GDM1 (cell line): Measurements from ENCODE around the gene NOP9.
"Not testable (repeated sequence)": the region's sequence is repeated elsewhere in the genome, so short reads cannot be mapped to it uniquely, and the experiment has no call there.

ENCODE experiments used
- DNase-seq: peaks from one replicate; lab custom pipeline; 2025; lab: John Stamatoyannopoulos, UW

The NOP9 gene

DNA sequence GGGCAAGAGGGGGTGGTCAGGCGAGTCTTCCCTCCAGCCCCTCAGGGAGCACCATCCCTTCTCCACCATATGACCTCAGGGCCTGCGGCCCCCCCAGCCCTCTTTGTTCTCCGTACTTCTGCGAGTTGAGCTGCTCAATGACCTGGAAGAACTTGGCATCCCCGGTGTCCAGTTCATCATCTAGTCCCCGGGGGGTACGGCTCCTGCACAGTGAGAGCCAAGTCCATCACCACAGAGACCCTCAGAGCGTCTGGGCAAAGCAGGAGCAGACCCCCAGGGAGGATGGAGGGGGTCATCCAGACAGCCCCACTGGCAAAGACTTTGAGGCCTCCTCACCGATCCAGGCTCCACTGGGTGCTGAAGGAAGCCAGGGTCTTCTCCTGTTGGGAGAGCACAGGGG is 26.3 kb downstream of the NOP9 start:
- DNase-seq = no peak

DNA sequence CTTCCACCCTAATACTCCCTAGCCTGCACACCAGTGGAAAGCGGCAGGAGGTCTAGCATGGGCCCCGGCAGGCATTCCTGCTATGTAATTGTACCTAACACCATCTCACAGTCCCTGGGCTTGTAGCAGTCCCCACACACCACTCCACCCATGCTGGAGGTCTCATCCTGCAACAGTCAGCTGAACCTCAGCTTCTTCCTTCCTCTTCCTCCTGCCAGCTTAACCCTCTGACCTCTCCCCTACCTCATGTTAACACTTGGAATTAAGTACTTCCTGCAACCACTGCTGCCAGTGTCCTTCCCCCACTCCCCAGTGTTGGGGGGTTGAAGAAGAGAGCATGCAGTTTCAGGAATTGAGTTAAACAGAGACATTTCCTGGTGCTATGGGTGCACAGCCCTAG is 27.7 kb downstream of the NOP9 start:
- peak; percentile 56 for DNase-seq

DNA sequence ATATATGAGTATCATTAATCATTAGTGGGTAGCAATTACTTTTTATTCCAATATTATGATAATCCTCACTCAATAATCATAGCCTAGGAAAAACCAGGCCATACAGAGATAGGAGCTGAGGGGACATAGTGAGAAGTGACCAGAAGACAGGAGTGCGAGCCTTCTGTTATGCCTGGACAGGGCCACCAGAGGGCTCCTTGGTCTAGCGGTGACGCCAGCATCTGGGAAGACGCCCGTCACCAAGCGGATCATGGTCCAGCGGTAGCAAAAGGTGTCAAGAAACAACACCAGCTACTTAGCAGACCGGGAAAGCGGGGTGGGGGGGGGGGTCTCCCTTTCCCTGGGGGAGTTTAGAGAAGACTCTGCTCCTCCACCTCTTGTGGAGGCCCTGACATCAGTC is 28.3 kb downstream of the NOP9 start:
- DNase-seq = not testable (repeated sequence)

DNA sequence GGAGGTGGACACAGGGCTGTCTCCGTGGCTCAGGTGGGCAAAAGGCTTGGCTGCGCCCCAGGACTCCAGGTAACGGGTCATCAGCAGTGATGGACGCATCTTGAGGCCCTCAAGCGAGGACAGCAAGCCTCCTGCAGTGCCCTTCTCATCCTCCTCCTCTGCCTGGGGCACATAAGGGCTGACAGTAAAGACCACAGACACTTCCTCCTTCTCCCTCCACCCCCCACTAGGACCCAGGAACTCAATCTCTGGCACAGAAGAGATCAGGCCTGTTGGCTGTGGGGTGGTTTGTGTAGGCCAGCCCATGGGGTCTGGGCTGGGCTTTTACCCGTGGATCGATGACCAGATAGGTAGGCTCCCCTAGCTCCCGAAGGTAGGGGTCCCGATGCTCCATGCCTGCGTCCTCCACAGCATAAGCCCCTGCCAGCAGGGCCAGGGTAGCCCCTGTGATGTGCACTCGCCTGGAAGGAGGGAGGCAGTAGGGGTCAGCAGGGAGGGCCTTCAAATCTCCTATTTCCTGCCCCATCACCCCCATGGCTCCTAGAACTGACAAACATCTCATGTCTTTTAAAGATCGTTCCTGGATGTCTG is 29.5 kb downstream of the NOP9 start:
- DNase-seq = no peak

DNA sequence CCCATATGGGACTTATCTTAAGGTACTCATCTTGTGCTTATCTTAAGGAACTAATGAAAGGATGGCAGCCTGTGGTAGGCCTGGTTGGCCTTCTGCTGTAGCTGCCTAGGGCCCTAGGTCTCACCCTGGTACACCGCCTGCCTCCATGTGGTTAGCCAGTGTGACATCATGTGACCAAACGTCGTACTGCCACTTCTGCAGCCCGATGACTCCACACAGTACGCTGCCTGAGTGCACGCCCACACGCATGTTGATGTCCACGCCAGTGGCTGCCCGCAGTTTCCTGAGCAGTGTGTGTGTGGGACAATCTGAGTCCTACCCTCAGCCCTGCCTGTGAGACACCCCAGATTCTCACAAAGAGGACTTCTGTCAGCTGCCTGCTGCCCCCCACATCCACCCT is 30.1 kb downstream of the NOP9 start:
- DNase-seq = peak; percentile 44

DNA sequence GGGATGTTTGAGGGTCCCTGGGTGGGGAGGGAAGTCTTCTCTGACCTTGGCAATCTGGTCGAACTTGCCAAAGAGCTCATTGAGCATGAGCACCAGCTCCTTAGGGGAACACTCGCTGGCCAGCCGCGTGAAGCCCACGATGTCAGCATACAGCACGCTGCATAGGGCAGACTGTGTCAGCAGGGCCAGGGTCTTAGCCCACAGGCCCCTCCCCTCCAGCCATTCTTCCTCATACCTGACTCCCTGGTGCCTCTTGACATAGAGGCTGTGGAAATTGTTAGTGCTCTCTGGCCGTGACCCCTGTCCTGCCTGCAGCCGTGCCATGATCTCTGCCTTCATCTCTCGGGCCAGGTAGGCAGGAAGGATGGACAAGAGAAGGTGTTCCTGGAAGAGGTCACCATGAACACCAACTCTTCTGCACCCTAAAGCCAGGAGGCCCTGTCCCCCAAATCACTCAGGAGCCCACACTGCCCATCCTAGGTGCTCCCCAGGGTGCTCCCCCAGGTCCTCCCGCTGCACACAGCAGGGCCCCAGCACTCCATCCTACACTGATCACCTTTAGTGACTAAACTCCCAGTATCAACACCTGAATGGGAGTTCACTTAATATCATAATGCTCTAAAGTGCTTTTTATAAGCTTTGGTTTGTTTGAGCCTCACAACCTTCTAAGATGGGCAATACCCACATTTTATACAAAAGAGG is 31.5 kb downstream of the NOP9 start:
- no peak for DNase-seq

DNA sequence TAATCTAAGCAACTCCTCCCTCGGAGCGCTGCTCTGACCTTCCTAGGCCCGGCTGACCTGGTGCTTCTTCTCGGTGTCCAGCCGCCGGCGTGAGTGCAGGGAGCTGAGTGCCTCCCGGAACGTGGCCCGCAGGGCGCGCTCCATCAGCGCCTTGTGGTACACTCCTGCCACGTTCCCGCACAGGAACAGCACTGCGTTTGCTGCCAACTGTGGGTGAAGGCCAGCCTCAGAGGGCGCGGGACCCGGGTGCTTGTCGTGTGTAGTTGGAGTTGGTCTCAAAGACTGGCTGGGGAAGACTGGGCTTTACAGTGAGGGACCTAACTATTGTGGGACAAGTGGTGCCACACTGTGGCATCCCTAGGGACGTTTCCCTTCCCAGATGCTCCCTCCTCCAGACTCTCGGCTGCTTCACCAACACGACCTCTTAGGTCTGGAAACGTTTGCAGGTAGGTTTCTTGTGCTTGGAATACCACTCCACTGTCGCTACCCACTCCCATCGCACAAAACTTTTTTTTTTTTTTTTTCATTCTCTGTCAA is 32.1 kb downstream of the NOP9 start:
- no peak for DNase-seq

DNA sequence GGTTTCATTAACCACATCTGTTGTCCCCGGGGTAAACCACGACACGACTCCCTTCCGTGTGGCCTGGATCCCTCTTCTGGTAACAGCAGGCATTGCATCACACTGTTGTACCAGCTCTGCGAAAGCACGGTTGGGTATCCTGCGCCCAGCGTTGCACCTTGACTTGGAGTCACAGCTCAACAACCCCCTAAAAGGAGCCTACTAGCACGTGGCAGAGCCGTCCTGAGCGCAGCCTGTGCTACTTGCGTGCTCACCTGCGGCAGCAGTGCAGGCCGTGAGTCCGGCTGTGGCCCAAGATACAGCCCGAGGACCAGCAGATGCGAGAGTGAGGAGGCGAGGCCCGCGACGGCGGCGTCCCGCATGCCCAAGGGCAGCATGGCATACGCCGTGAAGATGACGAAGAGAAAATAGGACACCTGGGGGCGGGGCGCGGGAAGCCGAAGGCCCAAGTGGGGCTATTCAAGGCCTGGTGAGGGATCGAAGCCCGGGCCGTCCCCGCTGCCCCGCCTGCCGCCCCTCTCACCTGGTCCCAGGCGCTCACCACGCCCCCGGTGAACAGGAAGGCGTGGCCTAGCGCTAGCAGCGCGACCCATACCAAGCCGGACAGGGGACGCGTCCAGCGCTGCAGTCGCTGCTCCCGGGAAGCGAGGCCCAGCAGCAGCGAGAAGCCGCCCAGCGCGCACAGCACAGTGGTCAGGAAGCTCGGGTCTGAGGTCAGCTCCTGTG is 32.8 kb downstream of the NOP9 start:
- DNase-seq = peak; percentile 70

DNA sequence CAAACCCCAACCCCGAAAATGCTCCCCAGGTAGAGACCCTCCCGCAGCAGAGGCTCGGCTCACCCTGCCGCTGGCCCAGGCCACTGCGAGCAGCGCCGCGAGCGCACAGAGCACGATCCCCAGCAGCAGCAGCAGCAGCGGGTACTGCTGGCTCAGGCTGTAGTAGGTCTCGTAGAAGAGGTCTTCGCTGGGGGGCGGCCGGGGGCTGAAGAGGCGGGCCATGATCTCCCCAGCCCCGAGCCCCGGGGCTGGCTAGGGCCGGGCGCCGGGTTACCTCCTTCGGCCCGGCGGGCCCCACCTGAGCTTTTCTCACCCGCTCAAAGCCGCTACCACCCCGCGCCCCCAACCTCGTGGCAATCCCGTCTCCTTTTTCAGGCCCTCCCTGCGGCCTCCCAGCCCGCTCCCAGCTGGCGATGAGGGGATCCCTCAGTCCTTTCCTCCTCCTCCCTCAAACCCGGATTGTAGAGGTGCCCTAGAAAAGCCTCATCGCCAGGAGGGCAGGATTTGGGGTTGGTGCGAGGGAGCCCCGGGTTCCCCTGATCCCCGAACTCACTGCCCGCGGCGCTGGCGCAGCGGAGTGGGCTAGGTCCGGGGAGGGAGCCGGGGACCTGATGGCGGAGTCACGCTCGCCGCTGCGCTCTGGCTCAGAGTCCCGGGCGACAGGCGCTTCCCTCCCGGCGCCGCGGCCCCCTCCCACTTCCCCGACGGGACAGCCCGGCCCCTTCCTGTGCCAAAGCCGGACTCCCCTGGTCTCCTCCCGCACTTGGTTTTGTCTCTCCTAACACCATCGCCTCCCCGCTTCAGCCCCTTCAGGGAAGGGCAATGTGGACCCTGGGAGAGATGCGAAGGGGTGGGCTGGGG is 35.0 kb downstream of the NOP9 start, which contains the start of gene ADCY4:
Gene ADCY4 (minus strand): TSS at position 641 of the 861 bp plus-strand sequence. CDS start 419 bp downstream, at position 222.
- DNase-seq = no peak

DNA sequence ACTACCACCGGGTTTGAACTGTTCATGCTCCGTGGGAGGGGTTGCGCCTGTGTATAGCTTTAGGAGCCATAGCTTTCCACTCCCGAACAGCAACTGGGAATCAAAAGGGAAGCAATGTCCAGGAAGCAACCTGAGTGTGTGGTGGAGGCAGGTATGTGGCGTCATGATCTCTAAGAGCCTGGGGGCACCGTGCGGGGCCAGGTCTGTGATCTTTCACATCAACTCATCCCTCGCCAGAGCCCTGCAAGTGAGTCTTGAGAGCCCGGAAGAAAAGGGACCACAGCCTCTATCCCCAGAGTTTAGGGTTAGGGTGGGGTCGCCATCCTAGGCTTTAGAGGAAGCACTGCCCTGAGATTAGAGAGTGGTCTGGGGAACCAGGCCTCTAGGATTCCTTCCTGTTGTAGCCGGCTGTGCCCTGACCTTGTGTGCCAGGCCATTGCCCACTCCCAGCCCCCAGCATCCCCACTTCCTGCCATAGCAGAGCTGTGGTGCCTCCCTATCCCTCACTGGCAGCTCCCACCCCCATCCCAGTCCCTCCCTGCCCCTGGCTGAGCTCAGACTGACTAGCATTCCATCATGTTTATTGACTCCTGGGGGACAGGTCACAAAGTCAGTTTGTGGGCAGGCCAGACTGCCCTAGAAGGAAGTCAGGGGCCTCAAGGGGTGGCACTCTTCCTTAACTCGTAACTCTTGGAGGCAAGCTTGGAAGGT is 36.0 kb downstream of the NOP9 start:
- peak; percentile 66 for DNase-seq

DNA sequence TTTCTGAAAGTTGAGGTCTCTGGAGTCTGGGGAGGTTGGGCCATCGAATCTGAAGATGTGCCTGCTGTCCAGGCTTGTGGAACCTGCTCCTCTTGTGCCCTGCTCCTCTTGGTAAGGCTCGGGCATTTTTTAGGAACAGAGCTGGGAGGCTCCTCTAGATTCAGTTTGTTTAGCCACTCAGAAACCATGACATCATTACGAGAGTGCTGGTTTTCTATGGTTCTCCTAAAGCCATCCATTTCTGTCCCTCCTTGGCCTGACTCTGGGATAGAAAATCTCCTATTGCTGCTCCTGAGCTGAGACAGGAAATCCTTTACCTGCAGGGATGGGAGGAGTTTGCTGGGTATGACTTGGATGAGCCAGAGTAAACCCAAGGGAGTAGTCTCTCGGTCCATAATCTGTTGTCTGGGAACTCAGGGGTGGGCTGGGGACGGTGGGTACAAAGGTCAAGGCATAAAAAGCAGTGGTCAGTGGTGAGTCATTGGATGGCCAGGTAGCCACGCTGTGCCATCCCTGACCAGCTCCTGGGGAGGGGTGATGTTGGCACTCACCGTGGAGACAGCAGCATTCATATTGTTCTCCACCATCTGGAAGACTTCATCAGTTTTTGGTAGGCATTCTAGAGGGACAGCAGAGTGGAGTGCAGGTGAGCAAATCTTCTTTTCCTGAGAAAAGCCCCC is 37.6 kb downstream of the NOP9 start:
- DNase-seq = no peak

DNA sequence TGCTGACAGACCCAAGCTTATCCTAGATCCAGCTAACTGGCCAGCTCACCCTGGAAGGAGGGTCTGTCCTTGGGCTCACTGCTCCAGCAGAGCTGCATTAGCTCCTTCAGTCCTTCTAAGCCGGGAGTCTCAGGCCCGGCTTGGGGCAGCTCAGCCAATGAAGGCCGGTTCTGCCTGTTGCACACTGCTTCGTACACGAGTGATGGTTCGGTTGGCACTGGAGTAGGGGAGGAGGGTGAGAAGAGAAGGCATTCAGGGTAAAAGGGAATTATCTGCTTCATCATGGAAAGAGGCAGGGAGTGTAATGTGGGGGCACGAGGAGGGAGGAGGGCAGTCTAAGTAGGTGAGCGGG is 38.1 kb downstream of the NOP9 start:
- no peak for DNase-seq

DNA sequence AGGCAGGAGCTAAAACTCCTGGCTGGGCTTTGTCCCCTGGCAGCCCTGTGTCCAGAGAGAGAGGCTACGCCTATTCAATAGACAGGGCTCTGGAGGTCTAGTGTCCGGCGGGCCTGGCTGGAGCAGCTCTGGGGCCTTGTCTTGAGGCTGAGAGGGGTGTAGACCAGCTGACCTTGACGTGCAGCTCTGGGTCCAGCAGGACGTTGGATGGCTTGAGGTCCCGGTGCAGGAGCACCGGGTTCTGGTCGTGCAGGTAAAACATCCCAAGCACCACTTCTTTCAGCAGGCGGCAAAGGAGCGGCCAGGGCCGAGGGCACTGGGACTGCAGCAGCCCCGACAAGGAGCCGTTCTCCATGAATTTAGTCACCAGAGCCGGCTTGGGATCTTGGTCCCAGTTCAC is 39.2 kb downstream of the NOP9 start:
- no peak for DNase-seq

DNA sequence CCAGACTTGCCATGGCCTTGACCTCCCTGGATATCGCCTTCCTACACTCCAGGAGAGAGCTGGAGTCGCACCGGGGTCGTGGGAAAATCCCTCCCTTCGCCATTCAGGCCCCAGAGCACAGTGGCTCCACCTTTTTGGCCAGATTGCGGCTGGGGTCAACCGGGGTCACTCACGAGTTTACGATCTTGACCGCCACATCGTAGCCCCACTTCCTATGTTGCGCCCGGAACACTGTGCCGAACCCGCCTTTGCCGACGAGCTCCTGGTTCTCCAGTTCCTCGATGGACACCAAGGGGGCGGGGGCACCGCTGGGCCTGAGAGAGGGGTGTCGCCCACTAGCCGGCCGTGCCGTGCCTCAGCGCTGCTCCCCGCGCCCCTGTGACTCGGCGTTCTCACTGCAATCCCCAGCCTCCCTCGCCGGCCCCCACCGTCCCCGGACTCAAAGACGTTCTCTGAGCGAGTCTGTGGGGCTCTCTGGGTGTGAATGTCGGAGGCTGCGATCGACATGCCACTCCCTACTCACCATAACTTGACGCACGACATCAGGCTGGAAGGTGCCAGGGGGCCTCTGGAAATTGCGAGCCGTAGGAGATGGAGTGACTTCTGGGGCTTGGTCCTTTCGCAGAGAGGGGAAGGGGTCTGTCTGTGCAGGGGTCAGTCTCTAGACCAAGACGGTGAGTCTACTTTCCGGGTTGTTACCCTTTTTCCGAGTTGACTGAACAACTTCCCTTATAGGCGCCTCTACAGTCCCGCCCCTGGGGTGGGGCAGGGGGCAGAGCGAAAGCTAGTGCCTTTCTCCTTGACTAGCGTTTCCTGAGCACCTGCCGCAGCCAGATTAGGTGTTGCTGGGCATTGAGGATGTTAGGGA is 39.9 kb downstream of the NOP9 start, which contains the start of gene RIPK3:
Gene RIPK3 (minus strand): TSS at position 708 of the 868 bp plus-strand sequence. CDS start 165 bp downstream, at position 543.
- peak; percentile 23 for DNase-seq

DNA sequence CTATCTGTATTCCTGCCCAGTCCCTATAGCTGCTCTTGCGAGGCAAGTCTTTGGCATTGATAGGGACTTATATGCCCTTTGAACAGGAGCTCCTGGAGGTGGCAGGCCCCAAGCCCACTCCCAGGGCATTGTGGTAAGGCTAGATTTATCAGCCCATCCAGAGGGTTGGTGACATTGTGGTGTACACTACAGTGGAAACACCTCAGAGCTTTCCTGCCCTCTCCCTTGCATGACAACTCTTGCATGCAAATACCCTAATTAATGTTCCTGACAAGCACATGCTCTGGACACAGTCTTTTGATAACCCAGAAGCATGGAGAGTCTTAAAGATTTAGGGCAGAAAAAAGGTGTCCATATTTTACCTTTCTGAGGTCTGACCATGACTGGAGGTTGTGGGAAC is 41.0 kb downstream of the NOP9 start:
- DNase-seq = no peak

DNA sequence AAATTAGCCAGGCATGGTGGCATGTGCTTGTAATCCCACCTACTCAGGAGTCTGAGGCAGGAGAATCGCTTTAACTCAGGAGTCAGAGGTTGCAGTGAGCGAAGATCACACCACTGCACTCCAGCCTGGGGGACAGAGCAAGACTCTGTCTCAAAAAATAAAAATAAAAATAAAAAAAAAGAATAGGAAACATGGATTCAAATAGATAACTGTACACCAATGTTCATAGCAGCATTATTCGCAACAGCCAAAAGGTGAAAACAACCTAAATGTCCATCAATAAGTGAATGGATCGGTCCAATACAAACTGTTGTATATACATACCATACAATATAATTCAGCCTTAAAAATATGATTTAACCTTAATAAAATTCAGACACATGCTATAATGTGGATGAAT is 43.2 kb downstream of the NOP9 start:
- DNase-seq = no peak

DNA sequence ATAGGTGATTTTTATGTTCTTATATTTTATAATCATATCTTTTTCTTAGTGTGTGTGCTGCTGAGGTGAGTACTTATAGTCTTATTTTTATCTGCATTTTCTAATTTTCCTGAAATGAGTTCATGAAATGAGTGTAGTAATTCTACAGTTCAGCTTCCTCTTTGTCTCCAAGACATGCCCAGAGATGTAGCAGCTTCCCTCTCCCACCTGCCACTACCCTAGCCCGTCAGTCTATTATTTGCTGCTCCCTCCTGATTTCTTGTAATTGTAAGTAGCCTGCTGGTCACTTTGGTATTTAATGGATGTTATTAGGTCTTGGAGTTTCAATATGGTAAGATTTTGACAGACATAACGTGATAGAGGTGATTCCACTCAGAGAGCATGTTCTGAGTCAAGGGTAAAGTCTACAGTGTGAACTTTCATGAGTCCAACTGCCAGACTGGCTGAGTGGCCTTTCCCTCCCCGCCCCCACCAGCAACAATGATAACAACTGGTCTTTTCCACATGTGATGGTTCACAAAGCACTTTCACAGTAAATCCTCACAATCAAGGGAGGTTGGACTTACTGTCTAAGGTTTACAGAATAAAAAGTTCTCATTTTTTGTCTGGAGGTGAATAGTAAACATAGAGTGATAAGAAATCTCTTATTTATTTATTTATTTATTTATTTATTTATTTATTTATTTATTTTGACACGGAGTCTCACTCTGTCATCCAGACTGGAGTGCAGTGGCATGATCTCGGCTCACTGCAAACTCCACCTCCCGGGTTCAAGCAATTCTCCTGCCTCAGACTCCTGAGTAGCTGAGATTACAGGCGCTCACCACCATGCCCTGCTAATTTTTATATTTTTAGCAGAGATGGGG is 44.4 kb downstream of the NOP9 start:
- no peak for DNase-seq

DNA sequence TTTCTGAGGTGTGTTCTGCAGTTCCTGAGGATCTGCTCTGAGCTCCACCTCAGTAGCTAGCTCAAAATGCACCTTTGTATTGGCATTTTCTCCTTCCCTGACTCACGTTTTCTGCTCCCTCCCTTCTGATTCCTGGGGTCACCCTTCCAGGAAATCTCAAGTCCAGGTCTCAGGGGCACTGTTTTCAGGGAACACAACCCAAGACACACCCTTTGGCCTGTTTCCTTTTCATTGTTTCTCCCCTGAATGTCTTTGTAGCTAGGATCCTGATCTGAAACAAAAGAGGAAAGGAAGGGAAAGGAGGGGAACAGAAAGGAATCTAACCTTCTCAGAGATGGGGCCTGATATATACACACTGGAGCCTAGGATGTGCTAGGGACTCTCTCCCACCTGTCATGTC is 47.5 kb downstream of the NOP9 start:
- DNase-seq = no peak

DNA sequence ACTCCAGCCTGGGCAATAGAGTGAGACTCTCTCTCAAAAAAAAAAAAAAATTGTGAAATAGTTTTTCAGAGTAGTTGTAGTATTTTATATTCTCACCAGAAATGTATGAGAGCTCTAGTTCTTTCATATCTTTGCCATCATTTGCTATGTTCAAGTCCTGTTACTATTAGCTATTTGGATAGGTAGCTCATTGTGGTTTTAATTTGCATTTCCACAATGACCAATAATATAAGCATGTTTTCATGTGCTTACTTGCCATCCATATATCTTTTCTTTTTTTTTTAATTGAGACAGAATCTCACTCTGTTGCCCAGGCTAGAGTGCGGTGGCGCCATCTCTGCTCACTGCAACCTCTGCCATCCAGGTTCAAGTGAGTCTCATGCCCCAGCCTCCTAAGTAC is 48.5 kb downstream of the NOP9 start:
- DNase-seq = no peak
